ENCODE measurements around the gene HECW1. TPM values are rescaled to one million over a fixed set of nuclear protein-coding genes. Genes with fewer than 3 reads are reported as not detected.

The HECW1 gene
- total and polyA plus RNA-seq, 11 donors: 0.23 TPM; not detected in 10

- DNase-seq (no peak), ATAC-seq (no peak)
- WGBS, 4 donors: 71 to 83% (median 80%) methylated on average over 9 of the region's 9 CpGs
- H3K27me3 ChIP-seq: no peaks in the 10 kb centered on the region
- no peak overlapping the region for H3K27ac ChIP-seq
- no peaks in the 10 kb centered on the region for H3K36me3 ChIP-seq
- H3K9me3 ChIP-seq: no peaks in the 10 kb centered on the region
- intact Hi-C loops (cut with DNase I): no loop called here
- TF ChIP-seq POLR2A (IDR thresholded peaks at IDR 0.05): no peak
- TF ChIP-seq CTCF (IDR thresholded peaks at IDR 0.05): no peak
- no peak overlapping the region for H3K4me3 ChIP-seq
- peaks cover 0 to 8% (median 0%) of the 10 kb centered on the region in 12 donors for H3K4me1 ChIP-seq
These were observed 404.3 kb downstream of the HECW1 start for GRCh38 chr7:43516581-43517342.

DNA sequence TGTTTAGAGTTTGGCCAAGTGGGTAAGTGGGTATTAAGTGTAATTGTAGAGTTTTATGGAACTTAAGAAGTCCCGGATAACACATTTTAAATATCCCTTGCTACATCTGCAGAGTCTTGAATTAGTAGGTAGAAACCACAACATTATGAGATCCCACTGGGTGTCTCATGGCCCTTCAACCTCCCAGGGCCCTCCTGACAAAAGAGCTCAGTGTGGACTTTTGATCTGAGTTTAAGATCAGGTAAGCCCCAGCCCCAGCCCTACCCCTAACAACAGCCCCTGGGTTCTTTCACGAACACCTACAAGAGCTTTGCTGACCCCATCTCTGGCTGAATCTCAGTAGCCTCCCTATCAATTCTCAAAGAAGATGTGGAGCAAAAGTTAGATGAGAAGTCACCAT is 405.0 kb downstream of the HECW1 start:
- no peak for DNase-seq
- Histone ChIP-seq H3K27me3 (no peaks in the 10 kb centered on the region), H3K4me3 (no peak overlapping the region), H3K27ac (no peak overlapping the region), H3K4me1 (peaks cover 0 to 8% (median 0%) of the 10 kb centered on the region in 12 donors), H3K36me3 (no peaks in the 10 kb centered on the region), H3K9me3 (no peaks in the 10 kb centered on the region)
- no peak for ATAC-seq
- 56 to 81% (median 63%) methylated on average over 2 of the region's 2 CpGs for WGBS, 4 donors
- no peak for TF ChIP-seq CTCF (IDR thresholded peaks at IDR 0.05)
- no peak for TF ChIP-seq POLR2A (IDR thresholded peaks at IDR 0.05)
- intact Hi-C loops (cut with DNase I): no loop called here

DNA sequence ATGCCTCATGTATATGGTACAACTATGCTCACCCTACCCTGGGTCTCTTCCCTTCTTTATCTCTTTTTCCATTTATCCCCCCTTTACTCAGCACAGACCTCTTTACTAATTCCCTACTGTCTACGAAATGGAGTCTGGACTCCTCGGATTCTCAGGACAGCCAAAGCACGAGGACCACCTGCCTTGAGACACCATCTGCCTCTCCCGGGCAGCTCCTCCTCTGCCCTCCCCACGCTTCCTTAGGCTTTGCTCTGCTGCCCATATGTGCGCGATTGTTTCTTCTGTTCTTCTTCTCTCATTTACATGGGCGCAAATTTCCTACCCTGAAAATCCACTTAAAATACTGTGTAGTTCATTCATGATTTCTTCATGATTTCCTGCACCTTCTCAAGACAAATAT is 407.8 kb downstream of the HECW1 start:
- 85 to 93% (median 88%) methylated on average over 8 of the region's 8 CpGs for WGBS, 4 donors
- TF ChIP-seq POLR2A (IDR thresholded peaks at IDR 0.05) (no peak), CTCF (IDR thresholded peaks at IDR 0.05) (no peak)
- Histone ChIP-seq H3K9me3 (no peaks in the 10 kb centered on the region), H3K27me3 (no peaks in the 10 kb centered on the region), H3K4me1 (peaks cover 0 to 6% (median 0%) of the 10 kb centered on the region in 12 donors), H3K36me3 (no peaks in the 10 kb centered on the region), H3K4me3 (no peak overlapping the region), H3K27ac (no peak overlapping the region)
- intact Hi-C loops (cut with DNase I): no loop called here
- DNase-seq: no peak
- no peak for ATAC-seq

DNA sequence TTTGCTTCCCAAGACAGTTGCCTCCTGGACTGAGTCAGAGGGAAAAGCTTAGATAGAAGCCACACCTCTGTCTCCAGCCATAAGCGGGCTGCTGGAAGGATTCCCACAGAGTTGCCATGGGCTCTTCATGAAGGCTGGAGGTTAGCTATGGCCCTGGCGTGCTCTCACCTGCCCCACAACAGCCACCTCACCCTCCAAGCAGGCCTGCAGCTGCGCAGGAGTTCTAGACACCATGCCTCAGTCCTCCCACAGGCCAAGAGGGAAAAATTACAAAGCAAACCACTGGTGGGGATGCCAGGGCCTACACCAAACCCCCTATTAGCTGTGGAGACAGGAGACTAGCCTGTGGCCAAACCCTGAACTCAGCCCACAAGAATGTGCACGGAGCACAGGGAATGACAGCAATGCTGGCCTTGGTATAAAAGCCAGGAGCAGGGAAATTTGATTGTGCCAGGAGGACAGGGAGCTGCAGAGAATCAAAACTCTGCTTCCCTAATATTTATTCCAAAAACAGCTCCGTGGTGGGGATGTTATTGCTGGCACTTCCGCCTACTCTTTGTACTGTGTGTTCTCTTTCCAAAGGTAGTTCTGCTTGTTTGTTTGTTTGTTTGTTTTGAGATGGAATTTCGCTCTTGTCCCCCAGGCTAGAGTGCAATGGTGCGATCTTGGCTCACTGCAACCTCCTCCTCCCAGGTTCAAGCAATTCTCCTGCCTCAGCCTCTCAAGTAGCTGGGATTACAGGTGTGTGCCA is 410.1 kb downstream of the HECW1 start:
- ATAC-seq (peak in 2 of 4 donors; percentile 26 to 37), DNase-seq (no peak)
- 82 to 88% (median 85%) methylated on average over 8 of the region's 8 CpGs for WGBS, 4 donors
- intact Hi-C loops (cut with DNase I): no loop called here
- Histone ChIP-seq H3K36me3 (no peaks in the 10 kb centered on the region), H3K4me3 (no peak overlapping the region), H3K4me1 (peaks cover 0 to 6% (median 0%) of the 10 kb centered on the region in 12 donors), H3K27me3 (no peaks in the 10 kb centered on the region), H3K9me3 (no peaks in the 10 kb centered on the region), H3K27ac (no peak overlapping the region)
- TF ChIP-seq CTCF (IDR thresholded peaks at IDR 0.05): no peak
- no peak for TF ChIP-seq POLR2A (IDR thresholded peaks at IDR 0.05)

Measured in heart left ventricle (tissue), 16 donors.